GM23338 (cell line): ENCODE results near the gene ZNF322. TPM values are rescaled to one million over a fixed set of nuclear protein-coding genes. Genes with fewer than 3 reads are reported as not detected.

Source experiments
- ATAC-seq: fragments of 200-7000 bp; cut with Tn5 transposase; 3 replicates; pipeline ENCODE4 v1.9.1; 2020
- DNase-seq: peaks from one replicate; pipeline ENCODE4 v3.0.0-alpha.2; 2015; ENCODE audit warnings: low spot score
- H2AFZ ChIP-seq: fragments of 200-600 bp; sonication (generic); 2 replicates; pipeline ENCODE4 v1.8.0; 2016; ENCODE audit warnings: antibody characterized with exemption, mild to moderate bottlenecking, moderate library complexity
- H3F3A ChIP-seq: fragments of 200-600 bp; sonication (generic); replicated peaks from 2 replicates; pipeline ENCODE4 v1.8.0; 2017; ENCODE audit warnings: antibody characterized with exemption, mixed run types, low read depth
- H3K27ac ChIP-seq: fragments of 200-600 bp; sonication (generic); 2 replicates; pipeline ENCODE4 v1.6.1; 2016; ENCODE audit warnings: low read depth
- H3K27me3 ChIP-seq: fragments of 200-600 bp; sonication (generic); 2 replicates; pipeline ENCODE4 v1.8.0; 2016; ENCODE audit warnings: mild to moderate bottlenecking, mixed run types, moderate library complexity; ENCODE audit not compliant: insufficient read depth
- H3K36me3 ChIP-seq: fragments of 200-600 bp; sonication (generic); 2 replicates; pipeline ENCODE4 v1.8.0; 2016; ENCODE audit warnings: mild to moderate bottlenecking; ENCODE audit not compliant: insufficient read depth
- H3K4me1 ChIP-seq: fragments of 200-600 bp; sonication (generic); 2 replicates; pipeline ENCODE4 v1.8.0; 2016; ENCODE audit warnings: mild to moderate bottlenecking, moderate library complexity; ENCODE audit not compliant: insufficient read depth
- H3K4me2 ChIP-seq: fragments of 200-600 bp; sonication (generic); 2 replicates; pipeline ENCODE4 v1.7.1; 2017; ENCODE audit warnings: mixed run types
- H3K4me3 ChIP-seq: fragments of 200-600 bp; sonication (generic); 2 replicates; pipeline ENCODE4 v1.6.1; 2016; ENCODE audit warnings: mixed run types
- H3K79me2 ChIP-seq: fragments of 200-600 bp; sonication (generic); replicated peaks from 2 replicates; pipeline ENCODE4 v1.8.0; 2017; ENCODE audit warnings: mild to moderate bottlenecking; ENCODE audit not compliant: insufficient read depth
- H3K9me2 ChIP-seq: fragments of 200-600 bp; sonication (generic); 2 replicates; pipeline ENCODE4 v1.8.0; 2017; ENCODE audit not compliant: insufficient read depth
- H4K20me1 ChIP-seq: fragments of 200-600 bp; sonication (generic); replicated peaks from 2 replicates; pipeline ENCODE4 v1.8.0; 2017; ENCODE audit warnings: mild to moderate bottlenecking; ENCODE audit not compliant: insufficient read depth
- H3K27ac Mint-ChIP-seq: 2 replicates; pipeline ENCODE4 v1.8.0; 2020; ENCODE audit warnings: inconsistent platforms, mild to moderate bottlenecking, moderate library complexity, mixed read lengths
- H3K27me3 Mint-ChIP-seq: 3 replicates; pipeline ENCODE4 v1.8.0; 2022; ENCODE audit warnings: low read depth, mild to moderate bottlenecking, moderate library complexity, mixed read lengths, inconsistent platforms; ENCODE audit not compliant: insufficient read depth, poor library complexity
- H3K36me3 Mint-ChIP-seq: 3 replicates; pipeline ENCODE4 v1.8.0; 2021; ENCODE audit warnings: low read depth, mild to moderate bottlenecking, inconsistent platforms, moderate library complexity, mixed read lengths
- H3K4me1 Mint-ChIP-seq: 3 replicates; pipeline ENCODE4 v1.8.0; 2020; ENCODE audit warnings: mild to moderate bottlenecking, inconsistent platforms, mixed read lengths
- H3K4me3 Mint-ChIP-seq: 3 replicates; pipeline ENCODE4 v1.8.0; 2021; ENCODE audit warnings: moderate library complexity, mild to moderate bottlenecking, inconsistent platforms, mixed read lengths
- H3K9me3 Mint-ChIP-seq: 3 replicates; pipeline ENCODE4 v1.8.0; 2020; ENCODE audit warnings: moderate library complexity, mild to moderate bottlenecking, inconsistent platforms, mixed read lengths
- CTCF ChIP-seq, 2 experiments: fragments of 200-600 bp in 1 of 2; sonication (generic) in 1 of 2; conservative IDR thresholded peaks; 2 replicates each; pipeline versions ENCODE4 v1.5.1 to v1.6.1; 2016 to 2017; ENCODE audit warnings: antibody characterized with exemption in 2 of 2, low read depth in 2 of 2, mild to moderate bottlenecking in 2 of 2, moderate library complexity in 1 of 2
- EZH2phosphoT487 ChIP-seq: fragments of 200-600 bp; sonication (generic); IDR thresholded peaks from one replicate; pipeline ENCODE4 v1.8.1; 2018; ENCODE audit warnings: antibody characterized with exemption; ENCODE audit not compliant: unreplicated experiment
- NANOG ChIP-seq: IDR thresholded peaks from 2 replicates; pipeline ENCODE4 v1.6.1; 2016; ENCODE audit warnings: antibody characterized with exemption, borderline replicate concordance
- POLR2AphosphoS5 ChIP-seq: IDR thresholded peaks from 2 replicates; pipeline ENCODE4 v1.6.1; 2016; ENCODE audit warnings: antibody characterized with exemption, low read depth
- ZNF331 ChIP-seq: fragments of 250-450 bp; sonication (Bioruptor Pico); IDR thresholded peaks from 2 replicates; pipeline ENCODE4 v1.5.0; 2020; ENCODE audit warnings: low read depth, mild to moderate bottlenecking, moderate library complexity
- polyA plus RNA-seq: library from polyadenylated mRNA; unstranded; fragments of >200 nt; fragmentation: Nextera tagmentation; extraction: Ambion mirVana; gene quantifications from 2 replicates; pipeline ENCODE4 v1.2.1, GENCODE V29; 2016
- total RNA-seq: library from RNA; depleted of rRNA; stranded (reverse); fragments of >200 nt; shearing (Covaris generic); gene quantifications from 2 replicates; pipeline ENCODE4 v1.2.3, GENCODE V29; 2014; rRNA removed

The ZNF322 gene
- total and polyA plus RNA-seq, 2 experiments from 2014 or later: 43.3 to 61.0 TPM

- Mint-ChIP-seq H3K4me1 (no peaks in the 10 kb centered on the region; the same call in 2 of the 3 replicates), H3K27ac (no peak overlapping the region), H3K36me3 (no peaks in the 10 kb centered on the region), H3K27me3 (peaks cover 6% of the 10 kb centered on the region), H3K9me3 (no peaks in the 10 kb centered on the region), H3K4me3 (no peak overlapping the region)
- Histone ChIP-seq H3K4me1 (no peaks in the 10 kb centered on the region), H3K27ac (no peak overlapping the region), H2AFZ (no peak overlapping the region), H3K27me3 (no peaks in the 10 kb centered on the region), H3K79me2 (no peaks in the 10 kb centered on the region), H3K36me3 (no peaks in the 10 kb centered on the region), H3K4me2 (no peak overlapping the region), H3K9me2 (no peaks in the 10 kb centered on the region), H3F3A (no peaks in the 10 kb centered on the region), H4K20me1 (no peaks in the 10 kb centered on the region), H3K4me3 (no peak overlapping the region)
- no peak for DNase-seq
- no peak for TF ChIP-seq POLR2AphosphoS5
- TF ChIP-seq EZH2phosphoT487: no peak
- TF ChIP-seq ZNF331 (CRISPR knock-in tag): no peak
- no peak for TF ChIP-seq CTCF (conservative IDR thresholded peaks at IDR 0.05; ENCODE audit: low read depth in 2 of 2)
- no peak for TF ChIP-seq NANOG
- ATAC-seq: no peak
These were observed 70.6 kb downstream of the ZNF322 start for GRCh38 chr6:26588965-26589364.

Other genes with a start within 250 kb of the ZNF322 start
- 1.5 and 5.6 TPM in 2 replicates for gene BTN3A3, start 219.2 kb downstream of the ZNF322 start, total RNA-seq
- gene BTN3A3, start 219.2 kb downstream of the ZNF322 start, polyA plus RNA-seq: 1.2 and 1.3 TPM in 2 replicates
- 6.5 and 7.0 TPM in 2 replicates for gene BTN2A1, start 201.8 kb downstream of the ZNF322 start, total RNA-seq
- 6.3 and 7.0 TPM in 2 replicates for gene BTN2A1, start 201.8 kb downstream of the ZNF322 start, polyA plus RNA-seq
- gene BTN1A1, start 159.4 kb downstream of the ZNF322 start, total RNA-seq: 0.38 and 0.50 TPM in 2 replicates
- gene BTN1A1, start 159.4 kb downstream of the ZNF322 start, polyA plus RNA-seq: 0.09 and 0.13 TPM in 2 replicates
- 76.5 and 91.4 TPM in 2 replicates for gene HMGN4, start 121.4 kb downstream of the ZNF322 start, total RNA-seq
- gene HMGN4, start 121.4 kb downstream of the ZNF322 start, polyA plus RNA-seq: 26.2 and 35.3 TPM in 2 replicates
- 25.7 and 28.9 TPM in 2 replicates for gene ABT1, start 62.8 kb downstream of the ZNF322 start, total RNA-seq
- 28.5 and 29.1 TPM in 2 replicates for gene ABT1, start 62.8 kb downstream of the ZNF322 start, polyA plus RNA-seq